Activated B cell treated with CpG ODN at 0.5 μM for 24 hours (primary cell): ENCODE results near the gene MAP3K13. TPM values are rescaled to one million over a fixed set of nuclear protein-coding genes. Genes with fewer than 3 reads are reported as not detected.

Source experiments
- ATAC-seq: fragments of 200-7000 bp; cut with Tn5 transposase; one replicate; pipeline ENCODE4 v1.10.0; 2021; ENCODE audit warnings: low read depth, mild to moderate bottlenecking, moderate library complexity
- CTCF ChIA-PET: fragments of 350-600 bp; sonication (Branson Sonifier 250); formaldehyde crosslinking; loops from one replicate; lab custom pipeline; 2021; ENCODE audit warnings: antibody characterized with exemption; lab: Charles Lee
- POLR2A ChIA-PET: fragments of 350-600 bp; sonication (Branson Sonifier 250); formaldehyde crosslinking; loops from one replicate; lab custom pipeline; 2021; ENCODE audit warnings: antibody characterized with exemption; lab: Charles Lee
- DNase-seq: peaks from one replicate; pipeline ENCODE4 v3.0.0; 2022
- H3K27ac Mint-ChIP-seq: one replicate; pipeline ENCODE4 v1.8.0; 2020; ENCODE audit warnings: mixed read lengths
- H3K27me3 Mint-ChIP-seq: one replicate; pipeline ENCODE4 v1.8.0; 2021; ENCODE audit warnings: mixed read lengths
- H3K36me3 Mint-ChIP-seq: one replicate; pipeline ENCODE4 v1.8.0; 2021; ENCODE audit warnings: low read depth, mixed read lengths
- H3K4me1 Mint-ChIP-seq: one replicate; pipeline ENCODE4 v1.8.0; 2021; ENCODE audit warnings: mixed read lengths
- H3K4me3 Mint-ChIP-seq: one replicate; pipeline ENCODE4 v1.8.0; 2020; ENCODE audit warnings: mild to moderate bottlenecking, mixed read lengths
- H3K9me3 Mint-ChIP-seq: one replicate; pipeline ENCODE4 v1.8.0; 2020; ENCODE audit warnings: mixed read lengths
- intact Hi-C: fragments of 100-400 bp; cut with micrococcal nuclease; formaldehyde crosslinking; loops from one replicate; pipeline ENCODE4 v1.15.1; 2024
- total RNA-seq: library from RNA; stranded (reverse); gene quantifications from 2 replicates; pipeline ENCODE4 v1.2.3, GENCODE V29; 2022
- TF ChIP-seq, protein P1 (sequence below): fragments of 200-600 bp; IDR thresholded peaks from one replicate; pipeline ENCODE4 v1.8.0; 2022; ENCODE audit warnings: antibody characterized with exemption, mild to moderate bottlenecking

The MAP3K13 gene, protein sequence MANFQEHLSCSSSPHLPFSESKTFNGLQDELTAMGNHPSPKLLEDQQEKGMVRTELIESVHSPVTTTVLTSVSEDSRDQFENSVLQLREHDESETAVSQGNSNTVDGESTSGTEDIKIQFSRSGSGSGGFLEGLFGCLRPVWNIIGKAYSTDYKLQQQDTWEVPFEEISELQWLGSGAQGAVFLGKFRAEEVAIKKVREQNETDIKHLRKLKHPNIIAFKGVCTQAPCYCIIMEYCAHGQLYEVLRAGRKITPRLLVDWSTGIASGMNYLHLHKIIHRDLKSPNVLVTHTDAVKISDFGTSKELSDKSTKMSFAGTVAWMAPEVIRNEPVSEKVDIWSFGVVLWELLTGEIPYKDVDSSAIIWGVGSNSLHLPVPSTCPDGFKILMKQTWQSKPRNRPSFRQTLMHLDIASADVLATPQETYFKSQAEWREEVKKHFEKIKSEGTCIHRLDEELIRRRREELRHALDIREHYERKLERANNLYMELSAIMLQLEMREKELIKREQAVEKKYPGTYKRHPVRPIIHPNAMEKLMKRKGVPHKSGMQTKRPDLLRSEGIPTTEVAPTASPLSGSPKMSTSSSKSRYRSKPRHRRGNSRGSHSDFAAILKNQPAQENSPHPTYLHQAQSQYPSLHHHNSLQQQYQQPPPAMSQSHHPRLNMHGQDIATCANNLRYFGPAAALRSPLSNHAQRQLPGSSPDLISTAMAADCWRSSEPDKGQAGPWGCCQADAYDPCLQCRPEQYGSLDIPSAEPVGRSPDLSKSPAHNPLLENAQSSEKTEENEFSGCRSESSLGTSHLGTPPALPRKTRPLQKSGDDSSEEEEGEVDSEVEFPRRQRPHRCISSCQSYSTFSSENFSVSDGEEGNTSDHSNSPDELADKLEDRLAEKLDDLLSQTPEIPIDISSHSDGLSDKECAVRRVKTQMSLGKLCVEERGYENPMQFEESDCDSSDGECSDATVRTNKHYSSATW
- total RNA-seq, result 10.5 and 10.6 TPM in 2 replicates

DNA sequence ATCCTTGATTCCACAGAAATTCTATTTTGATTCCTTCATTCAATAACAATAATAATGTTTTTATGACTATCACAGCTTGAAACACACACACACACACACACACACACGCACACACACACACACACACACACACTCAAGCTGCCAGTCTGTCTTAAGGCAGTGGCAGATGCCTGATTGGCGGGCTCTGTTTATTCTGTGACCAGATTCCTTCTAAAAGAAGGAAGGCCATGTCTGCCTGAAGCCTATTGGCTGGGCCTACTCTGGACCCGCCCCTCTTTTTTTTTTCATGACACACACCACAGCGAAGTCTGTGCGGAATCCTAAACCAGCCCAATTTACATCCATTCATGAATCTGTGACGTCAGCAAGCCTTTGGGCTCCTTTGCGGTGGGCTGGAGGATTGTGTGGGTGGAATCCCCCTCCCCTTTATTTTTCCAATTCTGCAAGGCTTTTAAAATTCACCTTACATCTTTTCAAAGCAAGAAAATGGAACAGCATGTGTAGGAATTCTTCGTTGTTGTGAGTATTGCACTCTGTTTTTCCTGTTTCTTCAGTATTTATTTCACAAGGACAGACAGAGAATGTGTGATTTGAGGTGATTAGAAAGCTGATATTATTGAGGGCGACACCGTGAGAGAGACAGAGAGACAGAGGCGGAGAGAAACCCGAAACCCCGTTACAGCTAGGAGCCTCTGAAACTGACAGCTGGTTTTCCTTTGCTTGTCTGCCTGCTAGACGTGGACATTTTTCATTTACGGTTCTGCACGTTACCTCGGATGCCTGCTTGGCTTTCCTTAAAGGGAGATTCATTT, at the start of gene MAP3K13:
TSS of gene MAP3K13 (plus strand) at position 287 of the 812 bp plus-strand sequence. CDS start 65,446 bp downstream, outside the sequence.
- Mint-ChIP-seq H3K36me3 (no peaks in the 10 kb centered on the region), H3K4me3 (peak within 1 kb of the TSS; percentile 81), H3K9me3 (no peaks in the 10 kb centered on the region), H3K4me1 (peaks cover 16% of the 10 kb centered on the region), H3K27ac (no peak within 1 kb of the TSS), H3K27me3 (peaks cover 33% of the 10 kb centered on the region)
- TF ChIP-seq, protein P1, sequence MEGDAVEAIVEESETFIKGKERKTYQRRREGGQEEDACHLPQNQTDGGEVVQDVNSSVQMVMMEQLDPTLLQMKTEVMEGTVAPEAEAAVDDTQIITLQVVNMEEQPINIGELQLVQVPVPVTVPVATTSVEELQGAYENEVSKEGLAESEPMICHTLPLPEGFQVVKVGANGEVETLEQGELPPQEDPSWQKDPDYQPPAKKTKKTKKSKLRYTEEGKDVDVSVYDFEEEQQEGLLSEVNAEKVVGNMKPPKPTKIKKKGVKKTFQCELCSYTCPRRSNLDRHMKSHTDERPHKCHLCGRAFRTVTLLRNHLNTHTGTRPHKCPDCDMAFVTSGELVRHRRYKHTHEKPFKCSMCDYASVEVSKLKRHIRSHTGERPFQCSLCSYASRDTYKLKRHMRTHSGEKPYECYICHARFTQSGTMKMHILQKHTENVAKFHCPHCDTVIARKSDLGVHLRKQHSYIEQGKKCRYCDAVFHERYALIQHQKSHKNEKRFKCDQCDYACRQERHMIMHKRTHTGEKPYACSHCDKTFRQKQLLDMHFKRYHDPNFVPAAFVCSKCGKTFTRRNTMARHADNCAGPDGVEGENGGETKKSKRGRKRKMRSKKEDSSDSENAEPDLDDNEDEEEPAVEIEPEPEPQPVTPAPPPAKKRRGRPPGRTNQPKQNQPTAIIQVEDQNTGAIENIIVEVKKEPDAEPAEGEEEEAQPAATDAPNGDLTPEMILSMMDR, result no peak
- ChIA-PET POLR2A (no interaction called here), CTCF (no interaction called here)
- ATAC-seq, result peak; percentile 95
- intact Hi-C loops, result no loop called here
- DNase-seq, result no peak

DNA sequence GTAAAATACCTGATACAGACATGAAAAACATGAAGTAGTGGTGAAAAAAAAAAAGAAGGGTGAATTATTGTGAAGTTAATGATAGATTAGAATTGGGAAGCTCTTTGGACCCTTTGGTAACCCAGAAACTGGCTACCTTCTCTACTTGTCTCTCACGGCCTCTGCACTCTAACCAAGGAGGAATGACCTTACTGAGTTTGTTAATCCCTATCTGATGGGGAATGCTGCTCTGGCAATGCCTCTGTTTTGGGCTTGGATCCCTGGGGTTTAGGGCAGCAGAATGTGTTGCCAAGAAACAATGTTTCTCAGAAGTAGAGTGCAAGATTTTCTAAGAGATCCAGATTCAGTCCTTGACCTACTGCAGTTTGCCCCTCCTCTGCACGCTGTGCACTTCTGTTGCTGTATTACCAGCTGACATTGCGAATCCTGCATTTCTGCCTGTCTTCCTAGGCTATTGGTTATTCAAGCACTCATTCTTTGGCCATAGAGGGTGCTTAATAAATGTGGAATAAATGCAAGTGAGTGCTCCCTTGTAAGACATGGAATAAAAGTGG, 49.2 kb upstream of the MAP3K13 start:
- ChIA-PET POLR2A (no interaction called here), CTCF (interaction anchor here (1.2 kb wide), 1 partner anchor 439 kb away, joined by 3 read pairs; no protein-coding TSS in a partner anchor)
- Mint-ChIP-seq H3K36me3 (peaks cover 9% of the 10 kb centered on the region), H3K4me1 (no peaks in the 10 kb centered on the region), H3K27me3 (peaks cover 2% of the 10 kb centered on the region), H3K27ac (no peak overlapping the region), H3K4me3 (no peak overlapping the region), H3K9me3 (peaks cover 12% of the 10 kb centered on the region)
- DNase-seq (no peak), ATAC-seq (no peak)
- intact Hi-C loops, result no loop called here
- TF ChIP-seq, protein P1, result no peak

DNA sequence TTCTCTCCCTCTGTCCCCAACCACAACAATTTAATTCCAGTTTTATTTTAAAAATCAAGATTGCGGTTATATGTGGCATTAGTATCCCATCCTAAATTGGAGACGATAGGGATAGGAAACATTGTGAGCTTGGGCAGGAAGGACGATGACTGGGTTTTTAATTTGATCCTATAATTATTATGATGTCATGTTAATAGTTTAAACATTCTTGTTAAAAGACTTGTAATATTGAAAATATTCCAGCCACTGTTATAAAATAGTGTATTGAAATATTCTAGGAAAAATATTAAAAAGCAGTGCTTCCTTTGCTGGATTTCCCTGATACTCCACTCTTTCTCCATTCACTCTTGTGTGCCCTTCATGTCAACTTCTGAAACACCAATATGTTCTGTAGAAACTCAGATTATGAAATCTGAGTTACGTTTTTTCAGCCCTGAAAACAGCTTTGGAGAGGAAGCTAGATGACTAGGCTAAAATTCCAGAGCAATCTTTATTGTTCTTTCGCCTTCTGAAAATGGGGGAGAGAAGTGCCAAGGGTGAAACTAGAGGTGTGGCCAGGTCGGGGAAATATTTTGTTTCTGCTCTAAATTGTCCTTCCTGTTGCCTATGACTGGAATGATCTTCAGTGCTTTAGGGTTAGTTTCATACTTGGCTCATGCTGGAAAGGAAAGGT, 46.1 kb upstream of the MAP3K13 start:
- Mint-ChIP-seq H3K27ac (no peak overlapping the region), H3K4me3 (no peak overlapping the region), H3K4me1 (no peaks in the 10 kb centered on the region), H3K27me3 (peaks cover 2% of the 10 kb centered on the region), H3K9me3 (no peaks in the 10 kb centered on the region), H3K36me3 (no peaks in the 10 kb centered on the region)
- ChIA-PET CTCF (no interaction called here), POLR2A (no interaction called here)
- intact Hi-C loops, result no loop called here
- DNase-seq, result no peak
- TF ChIP-seq, protein P1, result no peak
- no peak for ATAC-seq

DNA sequence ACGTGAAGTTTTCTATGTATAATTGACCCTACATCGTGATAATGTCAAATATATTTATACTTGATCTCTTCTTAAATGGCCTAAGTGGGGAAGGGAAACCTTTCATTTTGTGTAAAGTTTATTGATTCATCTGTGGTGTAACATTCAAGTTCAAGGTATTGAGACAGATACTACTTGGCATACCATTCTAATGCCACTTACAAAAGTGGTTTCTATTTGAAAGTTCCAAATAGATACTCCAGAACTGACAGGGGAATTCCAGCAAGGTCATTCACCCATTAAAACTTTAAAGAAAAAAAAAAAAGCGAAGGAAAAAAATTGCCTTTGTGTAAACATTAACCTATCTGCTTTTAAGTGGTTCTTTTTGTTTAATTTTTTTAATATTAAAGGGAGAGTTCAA, 45.3 kb upstream of the MAP3K13 start:
- H3K4me1 Mint-ChIP-seq, result no peaks in the 10 kb centered on the region
- POLR2A ChIA-PET, result no interaction called here
- ATAC-seq (no peak), DNase-seq (no peak)
- peaks cover 2% of the 10 kb centered on the region for H3K27me3 Mint-ChIP-seq
- CTCF ChIA-PET, result no interaction called here
- intact Hi-C loops, result no loop called here
- TF ChIP-seq, protein P1, result no peak
- no peak overlapping the region for H3K27ac Mint-ChIP-seq
- no peaks in the 10 kb centered on the region for H3K36me3 Mint-ChIP-seq
- H3K9me3 Mint-ChIP-seq, result no peaks in the 10 kb centered on the region
- no peak overlapping the region for H3K4me3 Mint-ChIP-seq
